Thyroid gland (tissue), 4 donors: ENCODE data around the gene CHCHD6. TPM values are rescaled to one million over a fixed set of nuclear protein-coding genes. Genes with fewer than 3 reads are reported as not detected.

Source experiments
- DNase-seq, 2 donors: peaks; one replicate each; pipeline ENCODE4 v3.0.0-alpha.2; 2019
- H3K27ac ChIP-seq, 3 donors: fragments of 200-600 bp; sonication (generic); 1 replicate in 2 of 3; 2 replicates in 1 of 3; pipeline ENCODE4 v1.5.1; 2016 to 2019; ENCODE audit warnings: mild to moderate bottlenecking in 1 of 3, moderate library complexity in 1 of 3
- H3K27me3 ChIP-seq: fragments of 200-600 bp; sonication (generic); one replicate; pipeline ENCODE4 v1.5.1; 2019
- H3K36me3 ChIP-seq, 2 donors: fragments of 200-600 bp; sonication (generic); one replicate each; pipeline ENCODE4 v1.5.1; 2016 to 2019
- H3K4me1 ChIP-seq, 2 donors: fragments of 200-600 bp; sonication (generic); one replicate each; pipeline ENCODE4 v1.5.1; 2017 to 2019
- H3K4me3 ChIP-seq, 3 donors: fragments of 200-600 bp; sonication (generic); replicated peaks in 1 of 3; 1 replicate in 2 of 3; 2 replicates in 1 of 3; pipeline ENCODE4 v1.5.1; 2016; ENCODE audit warnings: mild to moderate bottlenecking in 1 of 3
- H3K9me3 ChIP-seq: fragments of 200-600 bp; sonication (generic); one replicate; pipeline ENCODE4 v1.5.1; 2017
- POLR2A ChIP-seq, 2 donors: fragments of 450-650 bp; IDR thresholded peaks; one replicate each; pipeline ENCODE4 v1.6.1; 2017; ENCODE audit warnings: antibody characterized with exemption in 2 of 2, mild to moderate bottlenecking in 2 of 2, moderate library complexity in 1 of 2
- WGBS, 2 donors: methylation state at CpG; one replicate each; pipeline ENCODE4 v1.1.5; 2017; 5-methylcytosine and 5-hydroxymethylcytosine counted together
- intact Hi-C: fragments of 100-400 bp; cut with DNase I; formaldehyde crosslinking; loops from one replicate; pipeline ENCODE4 v1.15.1; 2023
- total RNA-seq, 4 donors: library from RNA; depleted of rRNA; stranded (reverse); fragments of >200 nt; gene quantifications; one replicate each; pipeline ENCODE4 v1.2.3, GENCODE V29; 2016
- TF ChIP-seq, protein P1 (sequence below), 6 experiments: fragments of 200-600 bp in 3 of 6; fragments of 450-650 bp in 3 of 6; sonication (generic) in 3 of 6; IDR thresholded peaks; one replicate each; pipeline ENCODE4 v1.5.1; 2016 to 2019; ENCODE audit warnings: antibody characterized with exemption in 6 of 6, mild to moderate bottlenecking in 2 of 6, inconsistent platforms in 1 of 6, moderate library complexity in 1 of 6

CHCHD6 gene
- total RNA-seq, 4 donors from 2014 or later: 22.9 to 27.8 (median 24.4) TPM

GRCh38 chr3:126857928-126858327 is 153.9 kb downstream of the CHCHD6 start:
- H3K4me1 ChIP-seq: no peaks in the 10 kb centered on the region

DNA sequence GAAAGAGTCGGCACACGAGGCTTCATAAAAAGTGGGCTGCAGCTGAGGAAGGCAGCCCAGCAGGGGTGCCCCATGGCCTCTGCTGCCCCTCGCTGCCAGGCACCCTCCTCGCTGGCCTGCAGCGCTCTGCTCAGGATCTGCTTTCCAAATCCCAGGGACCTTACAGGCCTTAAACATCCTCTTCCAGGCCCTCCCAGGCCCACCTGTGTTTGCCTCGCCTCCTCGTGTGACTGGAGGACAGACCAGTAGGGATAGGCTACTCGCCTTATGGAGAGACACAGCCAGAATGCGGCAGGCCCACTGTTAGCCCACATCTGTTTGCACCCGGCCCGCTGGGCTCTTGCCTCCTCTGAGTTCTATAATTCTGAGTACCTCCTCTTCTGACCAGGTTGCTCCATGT is 154.4 kb downstream of the CHCHD6 start:
- DNase-seq: no peak
- H3K36me3 ChIP-seq: no peaks in the 10 kb centered on the region

More at GRCh38 chr3:126857928-126858327, 153.9 kb downstream of the CHCHD6 start:
- TF ChIP-seq, protein P1, sequence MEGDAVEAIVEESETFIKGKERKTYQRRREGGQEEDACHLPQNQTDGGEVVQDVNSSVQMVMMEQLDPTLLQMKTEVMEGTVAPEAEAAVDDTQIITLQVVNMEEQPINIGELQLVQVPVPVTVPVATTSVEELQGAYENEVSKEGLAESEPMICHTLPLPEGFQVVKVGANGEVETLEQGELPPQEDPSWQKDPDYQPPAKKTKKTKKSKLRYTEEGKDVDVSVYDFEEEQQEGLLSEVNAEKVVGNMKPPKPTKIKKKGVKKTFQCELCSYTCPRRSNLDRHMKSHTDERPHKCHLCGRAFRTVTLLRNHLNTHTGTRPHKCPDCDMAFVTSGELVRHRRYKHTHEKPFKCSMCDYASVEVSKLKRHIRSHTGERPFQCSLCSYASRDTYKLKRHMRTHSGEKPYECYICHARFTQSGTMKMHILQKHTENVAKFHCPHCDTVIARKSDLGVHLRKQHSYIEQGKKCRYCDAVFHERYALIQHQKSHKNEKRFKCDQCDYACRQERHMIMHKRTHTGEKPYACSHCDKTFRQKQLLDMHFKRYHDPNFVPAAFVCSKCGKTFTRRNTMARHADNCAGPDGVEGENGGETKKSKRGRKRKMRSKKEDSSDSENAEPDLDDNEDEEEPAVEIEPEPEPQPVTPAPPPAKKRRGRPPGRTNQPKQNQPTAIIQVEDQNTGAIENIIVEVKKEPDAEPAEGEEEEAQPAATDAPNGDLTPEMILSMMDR (IDR thresholded peaks at IDR 0.05): no peak
- TF ChIP-seq POLR2A (IDR thresholded peaks at IDR 0.05): no peak
- Histone ChIP-seq H3K27me3 (no peaks in the 10 kb centered on the region), H3K9me3 (no peaks in the 10 kb centered on the region), H3K36me3 (no peaks in the 10 kb centered on the region), H3K4me3 (no peak overlapping the region), H3K27ac (no peak overlapping the region)
- intact Hi-C loops: no loop called here
- 93% methylated on average over 6 of the region's 6 CpGs for WGBS, 2 donors
- DNase-seq: no peak

GRCh38 chr3:126858887-126859286 is 154.8 kb downstream of the CHCHD6 start:
- H3K27me3 ChIP-seq: no peaks in the 10 kb centered on the region
- TF ChIP-seq, protein P1 (IDR thresholded peaks at IDR 0.05): no peak
- no peak for TF ChIP-seq POLR2A (IDR thresholded peaks at IDR 0.05)
- 92 to 94% methylated on average over 10 of the region's 10 CpGs for WGBS, 2 donors
- no peaks in the 10 kb centered on the region for H3K36me3 ChIP-seq
- H3K4me1 ChIP-seq: no peaks in the 10 kb centered on the region
- no peaks in the 10 kb centered on the region for H3K9me3 ChIP-seq
- DNase-seq: no peak
- no peak overlapping the region for H3K27ac ChIP-seq
- intact Hi-C loops: no loop called here
- no peak overlapping the region for H3K4me3 ChIP-seq

More for the DNA sequence above, 154.4 kb downstream of the CHCHD6 start:
- Histone ChIP-seq H3K4me1 (no peaks in the 10 kb centered on the region), H3K27me3 (no peaks in the 10 kb centered on the region), H3K9me3 (no peaks in the 10 kb centered on the region), H3K4me3 (no peak overlapping the region), H3K27ac (no peak overlapping the region)
- intact Hi-C loops: no loop called here
- WGBS, 2 donors: 93 to 96% methylated on average over 11 of the region's 11 CpGs
- TF ChIP-seq, protein P1 (IDR thresholded peaks at IDR 0.05): no peak
- no peak for TF ChIP-seq POLR2A (IDR thresholded peaks at IDR 0.05)

GRCh38 chr3:126859415-126860246 is 155.6 kb downstream of the CHCHD6 start:
- Histone ChIP-seq H3K9me3 (no peaks in the 10 kb centered on the region), H3K4me1 (no peaks in the 10 kb centered on the region), H3K4me3 (no peak overlapping the region), H3K27ac (no peak overlapping the region), H3K36me3 (no peaks in the 10 kb centered on the region), H3K27me3 (no peaks in the 10 kb centered on the region)
- DNase-seq: no peak
- intact Hi-C loops: no loop called here
- TF ChIP-seq, protein P1 (IDR thresholded peaks at IDR 0.05): no peak
- TF ChIP-seq POLR2A (IDR thresholded peaks at IDR 0.05): no peak
- WGBS, 2 donors: 86 to 89% methylated on average over 14 to 16 of the region's 16 CpGs

DNA sequence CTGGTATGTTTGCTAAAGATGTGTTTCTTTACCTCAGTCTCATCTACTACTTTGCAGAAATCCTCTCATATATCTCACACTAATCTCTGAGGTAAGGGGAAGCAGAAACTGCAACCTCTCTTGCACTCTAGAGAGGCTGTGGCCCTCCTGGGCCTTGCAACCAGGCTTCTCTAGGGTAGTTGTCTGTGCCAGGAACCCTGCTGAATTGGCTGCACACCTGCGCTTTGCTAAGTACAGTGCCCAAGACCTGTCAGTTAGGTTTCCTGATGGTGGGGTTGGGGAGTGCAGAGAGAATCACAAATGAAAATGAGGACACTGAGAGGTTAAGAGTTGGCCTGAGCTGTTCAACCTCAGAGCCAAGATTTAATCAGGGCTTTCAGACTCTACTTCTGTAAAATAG is 161.7 kb downstream of the CHCHD6 start:
- Histone ChIP-seq H3K4me1 (peaks cover 0 to 4% of the 10 kb centered on the region in 2 donors), H3K9me3 (no peaks in the 10 kb centered on the region), H3K4me3 (no peak overlapping the region), H3K27ac (no peak overlapping the region), H3K36me3 (no peaks in the 10 kb centered on the region), H3K27me3 (no peaks in the 10 kb centered on the region)
- no peak for DNase-seq
- 88 to 100% methylated on average over 1 of the region's 1 CpG for whole genome bisulfite sequencing, 2 donors
- TF ChIP-seq, protein P1 (IDR thresholded peaks at IDR 0.05): no peak
- no peak for TF ChIP-seq POLR2A (IDR thresholded peaks at IDR 0.05)
- intact Hi-C loops: no loop called here
